Measurements from ENCODE around the gene SP8. TPM values are rescaled to one million over a fixed set of nuclear protein-coding genes. Genes with fewer than 3 reads are reported as not detected.

The SP8 gene
- polyA plus RNA-seq, 1 experiment, result not detected

- TF ChIP-seq CTCF (IDR thresholded peaks at IDR 0.05; ENCODE audit: insufficient read depth, low read depth, low read length), result no peak
Measured at GRCh38 chr7:20742913-20743312, 43.8 kb downstream of the SP8 start.

GRCh38 chr7:20741801-20742200 lies 44.9 kb downstream of the SP8 start:
- H3K4me3 ChIP-seq (ENCODE audit: low read depth, low read length), result no peak overlapping the region
- no peak for TF ChIP-seq CTCF (IDR thresholded peaks at IDR 0.05; ENCODE audit: insufficient read depth, low read depth, low read length)
- DNase-seq (ENCODE audit: low read depth), result no peak
- ChIA-PET POLR2A (no interaction called here), CTCF (no interaction called here)
- H3K36me3 ChIP-seq (ENCODE audit: control insufficient read depth, insufficient read depth, low read length), result no peaks in the 10 kb centered on the region
- H3K27me3 ChIP-seq (ENCODE audit: control insufficient read depth, insufficient read depth, low read length), result no peaks in the 10 kb centered on the region

More at GRCh38 chr7:20742913-20743312, 43.8 kb downstream of the SP8 start:
- ChIA-PET POLR2A (no interaction called here), CTCF (no interaction called here)
- Histone ChIP-seq H3K36me3 (ENCODE audit: control insufficient read depth, insufficient read depth, low read length) (no peaks in the 10 kb centered on the region), H3K4me3 (ENCODE audit: low read depth, low read length) (no peak overlapping the region), H3K27me3 (ENCODE audit: control insufficient read depth, insufficient read depth, low read length) (no peaks in the 10 kb centered on the region)
- no peak for DNase-seq (ENCODE audit: low read depth)

DNA sequence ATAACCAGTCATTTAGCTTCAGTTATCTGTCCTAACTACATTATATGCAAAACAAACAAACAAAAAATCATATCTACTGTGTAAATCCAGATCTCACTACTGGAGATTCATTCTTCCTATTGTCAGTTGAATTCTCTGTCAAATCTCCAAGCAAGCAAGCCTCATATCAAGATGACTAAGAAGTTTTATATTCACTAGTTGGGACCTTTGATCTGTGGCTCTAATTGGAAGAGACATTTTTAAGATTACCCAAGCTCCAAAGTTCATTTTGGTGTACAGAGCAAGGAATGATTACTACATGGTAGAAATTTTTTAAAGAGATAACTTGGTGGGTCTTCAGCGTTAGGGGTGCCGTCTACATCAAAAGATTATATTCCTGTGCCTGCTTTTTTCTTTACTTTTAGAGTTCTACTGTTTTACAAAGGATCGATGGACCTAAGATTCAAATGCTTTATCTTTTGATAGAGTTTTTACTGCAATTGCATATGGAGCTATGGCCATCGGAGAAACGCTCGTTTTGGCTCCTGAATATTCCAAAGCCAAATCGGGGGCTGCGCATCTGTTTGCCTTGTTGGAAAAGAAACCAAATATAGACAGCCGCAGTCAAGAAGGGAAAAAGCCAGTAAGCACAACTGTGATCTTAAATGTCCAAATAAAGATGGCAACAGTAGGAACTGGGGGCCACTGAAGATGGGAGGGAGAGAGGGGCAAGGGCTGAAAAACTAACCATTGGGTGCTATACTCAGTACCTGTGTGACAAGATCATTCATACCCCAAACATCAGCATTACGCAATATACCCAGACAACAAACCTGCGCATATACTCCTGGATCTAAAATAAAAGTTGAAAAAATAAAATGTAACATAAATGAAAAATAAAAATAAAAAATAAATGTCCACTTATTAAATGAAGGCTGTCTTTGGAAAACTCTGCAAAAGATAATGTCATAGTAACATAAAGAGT lies 47.9 kb downstream of the SP8 start:
- CTCF ChIA-PET, result no interaction called here
- TF ChIP-seq CTCF (IDR thresholded peaks at IDR 0.05; ENCODE audit: insufficient read depth, low read depth, low read length), result no peak
- no peaks in the 10 kb centered on the region for H3K36me3 ChIP-seq (ENCODE audit: control insufficient read depth, insufficient read depth, low read length)
- POLR2A ChIA-PET, result no interaction called here
- no peak for DNase-seq (ENCODE audit: low read depth)
- no peak overlapping the region for H3K4me3 ChIP-seq (ENCODE audit: low read depth, low read length)
- no peaks in the 10 kb centered on the region for H3K27me3 ChIP-seq (ENCODE audit: control insufficient read depth, insufficient read depth, low read length)

DNA sequence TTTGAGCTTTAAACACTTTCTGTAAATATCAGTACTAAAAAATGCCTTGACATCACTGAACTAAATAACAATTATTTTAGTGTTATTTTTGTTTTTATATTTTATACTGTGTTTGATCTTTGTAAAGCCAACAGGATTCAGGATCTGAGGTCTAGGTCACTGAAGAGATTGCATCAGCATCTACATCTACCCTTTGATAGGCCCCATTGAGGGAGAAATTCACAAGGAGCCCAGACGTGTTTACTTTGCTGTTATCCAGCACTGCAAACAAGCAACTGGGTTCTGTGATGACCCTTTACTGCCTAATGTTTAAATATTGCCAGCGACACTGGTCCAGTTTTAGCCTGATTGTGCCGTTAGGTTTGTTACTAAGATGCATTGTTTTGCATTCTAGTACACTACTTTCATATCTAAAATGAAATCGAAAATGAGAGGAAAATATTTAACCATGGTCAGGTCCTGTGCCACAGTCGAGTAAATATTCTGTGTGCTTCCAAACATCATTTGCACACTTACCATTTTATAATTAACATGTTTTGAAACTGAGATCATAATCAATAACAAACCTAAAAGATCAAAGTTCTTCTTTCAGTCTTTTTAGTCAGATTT lies 48.7 kb downstream of the SP8 start:
- CTCF ChIA-PET, result interaction anchor here (0.6 kb wide), 1 partner anchor 207 kb away, joined by 4 read pairs; no protein-coding TSS in a partner anchor
- TF ChIP-seq CTCF (IDR thresholded peaks at IDR 0.05; ENCODE audit: insufficient read depth, low read depth, low read length), result no peak
- H3K36me3 ChIP-seq (ENCODE audit: control insufficient read depth, insufficient read depth, low read length), result no peaks in the 10 kb centered on the region
- POLR2A ChIA-PET, result no interaction called here
- H3K27me3 ChIP-seq (ENCODE audit: control insufficient read depth, insufficient read depth, low read length), result no peaks in the 10 kb centered on the region
- no peak for DNase-seq (ENCODE audit: low read depth)
- no peak overlapping the region for H3K4me3 ChIP-seq (ENCODE audit: low read depth, low read length)

DNA sequence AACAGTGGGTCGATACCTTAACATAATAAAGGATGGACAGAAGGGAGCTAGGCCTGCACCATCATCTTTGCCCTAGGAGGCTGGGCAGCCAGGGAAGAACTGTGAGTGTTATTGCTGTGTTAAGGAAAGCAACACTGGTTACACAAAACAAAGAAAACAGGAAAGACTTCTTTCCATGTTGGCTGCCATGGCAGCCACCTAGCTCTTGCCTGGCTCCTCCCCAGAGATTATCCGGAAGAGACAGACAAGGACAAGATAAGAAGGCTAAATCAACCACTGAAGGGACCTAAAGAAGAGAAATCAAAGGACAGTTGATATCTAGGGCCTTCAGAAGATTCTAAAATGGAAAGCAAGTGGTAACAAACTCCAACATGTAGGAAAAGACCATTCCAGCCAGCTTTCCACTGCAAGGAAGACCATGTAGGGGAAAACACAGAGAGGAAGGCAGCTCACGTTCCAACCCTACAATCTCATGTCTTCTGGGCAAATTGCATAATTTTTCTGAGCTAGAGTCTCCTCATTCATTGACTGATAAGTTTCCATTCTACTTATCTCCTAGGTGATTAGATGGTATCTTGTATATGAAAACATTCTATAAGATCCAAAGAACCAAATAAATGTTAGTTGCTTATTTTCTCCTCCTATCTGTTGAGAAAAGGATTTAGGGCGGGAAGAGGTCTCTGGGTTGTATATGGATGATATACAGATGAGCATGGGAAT lies 51.2 kb downstream of the SP8 start:
- Histone ChIP-seq H3K4me3 (ENCODE audit: low read depth, low read length) (no peak overlapping the region), H3K36me3 (ENCODE audit: control insufficient read depth, insufficient read depth, low read length) (no peaks in the 10 kb centered on the region), H3K27me3 (ENCODE audit: control insufficient read depth, insufficient read depth, low read length) (no peaks in the 10 kb centered on the region)
- TF ChIP-seq CTCF (IDR thresholded peaks at IDR 0.05; ENCODE audit: insufficient read depth, low read depth, low read length), result no peak
- CTCF ChIA-PET, result interaction anchor here (0.5 kb wide), 1 partner anchor 981 kb away, joined by 4 read pairs; no protein-coding TSS in a partner anchor
- POLR2A ChIA-PET, result no interaction called here
- no peak for DNase-seq (ENCODE audit: low read depth)
